ENCODE measurements around the gene FCRL6. TPM values are rescaled to one million over a fixed set of nuclear protein-coding genes. Genes with fewer than 3 reads are reported as not detected.

Gene FCRL6
- not detected for polyA plus RNA-seq (2012; ENCODE audit: insufficient read depth, insufficient read length, low read depth)

GRCh38 chr1:159802111-159802510 is at the start of gene FCRL6:
TSS of gene FCRL6 (plus strand) at chr1:159802360. CDS start at chr1:159802425, 65 bp downstream.
- no peak for DNase-seq
- H3K27me3 ChIP-seq: no peaks in the 10 kb centered on the region

GRCh38 chr1:159753386-159753785 is 48.8 kb upstream of the FCRL6 start:
- H3K4me1 ChIP-seq: no peaks in the 10 kb centered on the region
- H3K27me3 ChIP-seq: no peaks in the 10 kb centered on the region
- H3K36me3 ChIP-seq: no peaks in the 10 kb centered on the region
- no peaks in the 10 kb centered on the region for H3K9me3 ChIP-seq
- DNase-seq: no peak
- H3K4me3 ChIP-seq (ENCODE audit: low read depth, low read length): no peak overlapping the region
- TF ChIP-seq, protein P1, sequence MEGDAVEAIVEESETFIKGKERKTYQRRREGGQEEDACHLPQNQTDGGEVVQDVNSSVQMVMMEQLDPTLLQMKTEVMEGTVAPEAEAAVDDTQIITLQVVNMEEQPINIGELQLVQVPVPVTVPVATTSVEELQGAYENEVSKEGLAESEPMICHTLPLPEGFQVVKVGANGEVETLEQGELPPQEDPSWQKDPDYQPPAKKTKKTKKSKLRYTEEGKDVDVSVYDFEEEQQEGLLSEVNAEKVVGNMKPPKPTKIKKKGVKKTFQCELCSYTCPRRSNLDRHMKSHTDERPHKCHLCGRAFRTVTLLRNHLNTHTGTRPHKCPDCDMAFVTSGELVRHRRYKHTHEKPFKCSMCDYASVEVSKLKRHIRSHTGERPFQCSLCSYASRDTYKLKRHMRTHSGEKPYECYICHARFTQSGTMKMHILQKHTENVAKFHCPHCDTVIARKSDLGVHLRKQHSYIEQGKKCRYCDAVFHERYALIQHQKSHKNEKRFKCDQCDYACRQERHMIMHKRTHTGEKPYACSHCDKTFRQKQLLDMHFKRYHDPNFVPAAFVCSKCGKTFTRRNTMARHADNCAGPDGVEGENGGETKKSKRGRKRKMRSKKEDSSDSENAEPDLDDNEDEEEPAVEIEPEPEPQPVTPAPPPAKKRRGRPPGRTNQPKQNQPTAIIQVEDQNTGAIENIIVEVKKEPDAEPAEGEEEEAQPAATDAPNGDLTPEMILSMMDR (IDR thresholded peaks at IDR 0.05; ENCODE audit: low read depth, low read length): no peak

More at GRCh38 chr1:159802111-159802510, at the start of gene FCRL6:
- H3K9me3 ChIP-seq: no peaks in the 10 kb centered on the region
- TF ChIP-seq, protein P1 (IDR thresholded peaks at IDR 0.05; ENCODE audit: low read depth, low read length): no peak
- H3K4me1 ChIP-seq: no peaks in the 10 kb centered on the region
- H3K4me3 ChIP-seq (ENCODE audit: low read depth, low read length): no peak within 1 kb of the TSS
- no peaks in the 10 kb centered on the region for H3K36me3 ChIP-seq

DNA sequence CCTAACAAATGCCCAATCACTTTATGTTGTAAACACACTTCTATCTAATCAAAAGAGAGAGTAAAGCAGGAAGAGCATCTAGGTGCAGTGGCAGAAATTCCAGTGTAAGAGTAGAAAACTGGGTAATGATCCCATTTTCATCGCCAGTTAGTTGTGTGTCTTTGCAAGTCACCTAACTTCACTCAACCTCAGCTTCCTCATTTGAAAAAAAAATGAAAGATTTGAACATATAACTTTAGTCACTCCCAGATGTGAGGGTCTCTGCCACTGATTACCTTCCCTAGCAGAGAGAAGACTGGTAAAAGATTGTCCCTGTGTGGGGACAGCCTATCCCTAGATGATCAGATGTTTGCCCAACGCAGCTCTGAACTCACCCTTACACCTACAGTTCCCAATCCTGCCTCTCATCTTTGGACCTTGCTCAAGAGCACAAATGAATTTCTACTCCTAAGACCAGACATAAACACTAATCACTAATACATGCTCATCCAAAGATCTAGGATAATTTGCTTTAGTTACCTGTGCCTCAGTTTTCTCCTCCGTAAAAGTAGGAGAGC is 46.6 kb upstream of the FCRL6 start:
- H3K36me3 ChIP-seq: no peaks in the 10 kb centered on the region
- TF ChIP-seq, protein P1 (IDR thresholded peaks at IDR 0.05; ENCODE audit: low read depth, low read length): no peak
- H3K27me3 ChIP-seq: no peaks in the 10 kb centered on the region
- DNase-seq: no peak
- H3K9me3 ChIP-seq: no peaks in the 10 kb centered on the region
- H3K4me3 ChIP-seq (ENCODE audit: low read depth, low read length): no peak overlapping the region
- H3K4me1 ChIP-seq: no peaks in the 10 kb centered on the region

DNA sequence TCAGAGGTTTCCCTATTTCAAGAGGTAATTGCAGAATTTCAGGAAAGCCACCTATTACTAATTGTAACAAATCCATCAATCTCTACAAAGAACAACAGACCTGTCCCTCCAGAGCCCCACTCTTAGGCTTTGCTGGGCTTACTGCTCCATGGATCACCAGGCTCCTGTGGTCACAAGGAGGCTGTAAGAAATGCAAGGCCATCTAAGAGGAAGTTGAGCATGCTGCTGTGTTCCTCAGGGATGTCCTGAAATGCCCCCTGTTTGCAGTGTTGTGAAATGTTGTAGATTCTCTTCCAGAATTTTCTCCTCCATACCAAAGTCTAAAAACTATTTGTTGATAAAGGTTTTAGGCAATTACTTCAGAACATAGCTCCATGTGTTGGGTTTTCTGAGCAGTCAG is 45.8 kb upstream of the FCRL6 start:
- Histone ChIP-seq H3K4me1 (no peaks in the 10 kb centered on the region), H3K4me3 (ENCODE audit: low read depth, low read length) (no peak overlapping the region), H3K9me3 (no peaks in the 10 kb centered on the region), H3K27me3 (no peaks in the 10 kb centered on the region), H3K36me3 (no peaks in the 10 kb centered on the region)
- DNase-seq: no peak
- TF ChIP-seq, protein P1 (IDR thresholded peaks at IDR 0.05; ENCODE audit: low read depth, low read length): no peak

- H3K4me1 ChIP-seq: no peaks in the 10 kb centered on the region
- TF ChIP-seq, protein P1 (IDR thresholded peaks at IDR 0.05; ENCODE audit: low read depth, low read length): no peak
- no peak for DNase-seq
- H3K9me3 ChIP-seq: no peaks in the 10 kb centered on the region
- no peaks in the 10 kb centered on the region; the same call in 1 of the 2 replicates for H3K27me3 ChIP-seq
- no peak overlapping the region for H3K4me3 ChIP-seq (ENCODE audit: low read depth, low read length)
- H3K36me3 ChIP-seq: no peaks in the 10 kb centered on the region
Observed at GRCh38 chr1:159763686-159764085, 38.5 kb upstream of the FCRL6 start.

DNA sequence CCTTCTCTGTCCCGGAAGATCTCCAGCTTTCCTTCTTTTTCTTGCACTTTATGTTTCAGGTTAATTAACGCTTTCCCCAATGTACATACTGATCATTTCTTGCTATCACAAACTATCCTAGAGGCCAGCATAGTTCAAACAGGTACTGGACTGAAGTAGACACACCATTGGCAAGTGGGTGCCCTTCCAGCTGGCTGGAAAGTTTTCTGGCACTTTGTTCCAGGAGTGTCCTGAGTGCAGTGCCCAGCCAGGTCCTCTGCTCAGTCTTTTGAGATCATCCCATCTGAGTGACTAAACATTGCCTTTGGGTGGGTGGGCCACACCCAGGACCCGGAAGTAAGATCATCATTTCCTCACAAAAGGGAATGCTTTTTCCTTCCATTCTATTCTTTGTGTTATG is 36.4 kb upstream of the FCRL6 start:
- Histone ChIP-seq H3K36me3 (no peaks in the 10 kb centered on the region), H3K9me3 (no peaks in the 10 kb centered on the region), H3K4me1 (no peaks in the 10 kb centered on the region), H3K27me3 (no peaks in the 10 kb centered on the region; the same call in 1 of the 2 replicates), H3K4me3 (ENCODE audit: low read depth, low read length) (no peak overlapping the region)
- no peak for DNase-seq
- TF ChIP-seq, protein P1 (IDR thresholded peaks at IDR 0.05; ENCODE audit: low read depth, low read length): no peak
